Progenitor cell of endocrine pancreas (in vitro differentiated cells): ENCODE data around the gene BAK1. TPM values are rescaled to one million over a fixed set of nuclear protein-coding genes. Genes with fewer than 3 reads are reported as not detected.

Experiments
- DNase-seq: peaks from one replicate; pipeline ENCODE4 v3.0.0; 2021; ENCODE audit warnings: low spot score; ENCODE audit not compliant: unreplicated experiment
- H3K27ac Mint-ChIP-seq: 2 replicates; pipeline ENCODE4 v1.8.0; 2021; ENCODE audit warnings: mild to moderate bottlenecking, moderate library complexity, mixed read lengths
- H3K27me3 Mint-ChIP-seq: 2 replicates; pipeline ENCODE4 v1.8.0; 2021; ENCODE audit warnings: mixed read lengths
- H3K36me3 Mint-ChIP-seq: 2 replicates; pipeline ENCODE4 v1.8.0; 2022; ENCODE audit warnings: mixed read lengths; ENCODE audit not compliant: insufficient read depth
- H3K4me1 Mint-ChIP-seq: 2 replicates; pipeline ENCODE4 v1.8.0; 2021; ENCODE audit warnings: low read depth, mixed read lengths
- H3K4me3 Mint-ChIP-seq: 2 replicates; pipeline ENCODE4 v1.8.0; 2021; ENCODE audit warnings: low read depth, mild to moderate bottlenecking, moderate library complexity, mixed read lengths
- H3K9me3 Mint-ChIP-seq: 2 replicates; pipeline ENCODE4 v1.8.0; 2021; ENCODE audit warnings: low read depth, mixed read lengths
- CTCF ChIP-seq: fragments of 200-600 bp; sonication (generic); IDR thresholded peaks from one replicate; pipeline ENCODE4 v1.5.0; 2021; ENCODE audit warnings: antibody characterized with exemption, mild to moderate bottlenecking; ENCODE audit not compliant: unreplicated experiment
- total RNA-seq: library from RNA; stranded (reverse); gene quantifications from 2 replicates; pipeline ENCODE4 v1.2.1, GENCODE V29; 2021

The BAK1 gene
- total RNA-seq, 1 donor from 2014 or later = 22.4 TPM

GRCh38 chr6:33593414-33593727 lies 13.3 kb upstream of the BAK1 start:
- Mint-ChIP-seq H3K4me3 (peak overlapping the region; percentile 23), H3K27me3 (peaks cover 3% of the 10 kb centered on the region), H3K9me3 (no peaks in the 10 kb centered on the region), H3K36me3 (no peaks in the 10 kb centered on the region), H3K4me1 (peaks cover 27% of the 10 kb centered on the region), H3K27ac (no peak overlapping the region)
- TF ChIP-seq CTCF = no peak
- no peak for DNase-seq

- TF ChIP-seq CTCF = no peak
- no peak for DNase-seq
- no peaks in the 10 kb centered on the region for H3K9me3 Mint-ChIP-seq
- peak overlapping the region; percentile 26 for H3K4me3 Mint-ChIP-seq
- H3K27me3 Mint-ChIP-seq = peaks cover 3% of the 10 kb centered on the region
- no peaks in the 10 kb centered on the region for H3K36me3 Mint-ChIP-seq
- peak overlapping the region; percentile 89 for H3K27ac Mint-ChIP-seq
- peaks cover 27% of the 10 kb centered on the region for H3K4me1 Mint-ChIP-seq
Observed at GRCh38 chr6:33592595-33593413, 12.7 kb upstream of the BAK1 start.

- TF ChIP-seq CTCF = no peak
- no peaks in the 10 kb centered on the region for H3K9me3 Mint-ChIP-seq
Observed at GRCh38 chr6:33592280-33592594, 12.2 kb upstream of the BAK1 start.

GRCh38 chr6:33591424-33592032 lies 11.5 kb upstream of the BAK1 start:
- DNase-seq = no peak
- Mint-ChIP-seq H3K4me1 (peaks cover 27% of the 10 kb centered on the region), H3K9me3 (no peaks in the 10 kb centered on the region), H3K27me3 (peaks cover 3% of the 10 kb centered on the region), H3K36me3 (no peaks in the 10 kb centered on the region), H3K4me3 (no peak overlapping the region), H3K27ac (peak overlapping the region; percentile 97)
- TF ChIP-seq CTCF = no peak

More at GRCh38 chr6:33592280-33592594, 12.2 kb upstream of the BAK1 start:
- DNase-seq = no peak
- Mint-ChIP-seq H3K27ac (peak overlapping the region; percentile 89), H3K27me3 (peaks cover 3% of the 10 kb centered on the region), H3K4me1 (peaks cover 27% of the 10 kb centered on the region), H3K4me3 (no peak overlapping the region), H3K36me3 (no peaks in the 10 kb centered on the region)

DNA sequence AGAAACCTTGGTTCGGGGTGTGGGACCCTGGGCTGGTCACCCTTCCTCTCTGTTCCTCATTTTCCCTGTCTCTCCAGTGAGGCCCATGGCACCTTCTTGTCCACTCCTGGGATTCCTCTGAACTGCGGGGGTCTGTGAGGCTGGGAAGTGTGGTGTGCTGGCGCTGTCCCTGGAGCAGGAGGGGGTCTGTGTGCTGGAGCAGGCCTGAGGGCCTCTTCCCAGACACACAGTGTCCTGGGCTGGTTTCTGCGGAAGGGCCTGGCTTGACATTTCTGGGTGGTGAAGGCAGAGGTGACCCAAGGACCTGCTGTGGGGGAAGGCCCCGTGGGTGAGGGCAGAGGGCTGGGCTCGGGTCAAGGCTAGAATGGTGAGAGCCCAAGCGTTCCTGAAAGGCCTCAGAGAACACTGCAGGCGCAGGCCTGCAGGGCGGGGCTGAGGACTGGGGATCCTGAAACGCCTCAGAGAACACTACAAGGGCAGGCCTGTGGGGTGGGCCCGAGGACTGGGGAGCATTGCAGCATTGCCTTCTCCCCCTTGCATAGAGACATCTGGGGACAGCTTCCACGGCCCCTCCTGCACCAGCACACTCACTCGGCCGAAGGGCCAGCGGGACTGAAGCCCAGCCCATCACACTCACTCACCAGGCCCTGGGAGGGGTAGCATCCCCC lies 10.6 kb upstream of the BAK1 start:
- Mint-ChIP-seq H3K27me3 (peaks cover 3% of the 10 kb centered on the region), H3K4me3 (no peak overlapping the region), H3K27ac (peak overlapping the region; percentile 97), H3K9me3 (no peaks in the 10 kb centered on the region), H3K36me3 (no peaks in the 10 kb centered on the region), H3K4me1 (peaks cover 27% of the 10 kb centered on the region)
- DNase-seq = no peak
- no peak for TF ChIP-seq CTCF
